Heart left ventricle (tissue), 16 donors: ENCODE data around the gene DIAPH2. TPM values are rescaled to one million over a fixed set of nuclear protein-coding genes. Genes with fewer than 3 reads are reported as not detected.

Experiments used
- ATAC-seq, 4 donors: fragments of 200-7000 bp; cut with Tn5 transposase; one replicate each; pipeline ENCODE4 v1.9.1; 2020 to 2022; ENCODE audit warnings: moderate library complexity in 4 of 4, mild to moderate bottlenecking in 3 of 4, moderate number of reproducible peaks in 1 of 4
- DNase-seq, 5 donors: peaks; one replicate each; pipeline ENCODE4 v3.0.0-alpha.2; 2020
- H3K27ac ChIP-seq, 12 donors: fragments of 200-600 bp; sonication (generic) in 4 of 12; one replicate each; pipeline versions ENCODE4 v1.5.0 to v1.8.0; 2016 to 2022; ENCODE audit warnings: mild to moderate bottlenecking in 2 of 12
- H3K27me3 ChIP-seq, 9 donors: fragments of 200-600 bp; sonication (generic) in 2 of 9; one replicate each; pipeline versions ENCODE4 v1.5.1 to v1.8.0; 2016 to 2022; ENCODE audit warnings: mild to moderate bottlenecking in 3 of 9
- H3K36me3 ChIP-seq, 9 donors: fragments of 200-600 bp; sonication (generic) in 2 of 9; one replicate each; pipeline versions ENCODE4 v1.5.0 to v1.8.0; 2018 to 2022; ENCODE audit warnings: mild to moderate bottlenecking in 2 of 9
- H3K4me1 ChIP-seq, 12 donors: fragments of 200-600 bp; sonication (generic) in 4 of 12; one replicate each; pipeline versions ENCODE4 v1.5.0 to v1.8.0; 2016 to 2022; ENCODE audit warnings: mild to moderate bottlenecking in 3 of 12
- H3K4me3 ChIP-seq, 12 donors: fragments of 200-600 bp; sonication (generic) in 4 of 12; one replicate each; pipeline versions ENCODE4 v1.5.0 to v1.8.0; 2017 to 2022; ENCODE audit warnings: mild to moderate bottlenecking in 9 of 12, moderate library complexity in 4 of 12
- H3K9me3 ChIP-seq, 12 donors: fragments of 200-600 bp; sonication (generic) in 4 of 12; one replicate each; pipeline versions ENCODE4 v1.5.0 to v1.8.0; 2016 to 2022; ENCODE audit warnings: mild to moderate bottlenecking in 1 of 12
- CTCF ChIP-seq, 12 donors: fragments of 200-600 bp; sonication (generic) in 4 of 12; IDR thresholded peaks; one replicate each; pipeline versions ENCODE4 v1.5.0 to v1.8.0; 2018 to 2022; ENCODE audit warnings: antibody characterized with exemption in 12 of 12, mild to moderate bottlenecking in 5 of 12
- POLR2A ChIP-seq, 2 donors: fragments of 450-650 bp; IDR thresholded peaks; one replicate each; pipeline ENCODE4 v1.6.1; 2017; ENCODE audit warnings: antibody characterized with exemption in 2 of 2, mild to moderate bottlenecking in 2 of 2, moderate library complexity in 2 of 2
- WGBS, 4 donors: extraction: QIAGEN DNeasy Blood & Tissue Kit in 2 of 4; methylation state at CpG; one replicate each; pipeline versions ENCODE4 v1.1.5 to v1.1.7; 2013 to 2018; 5-methylcytosine and 5-hydroxymethylcytosine counted together
- intact Hi-C, 10 donors: fragments of 100-400 bp; cut with DNase I; formaldehyde crosslinking; loops; one replicate each; pipeline versions ENCODE4 v1.11.1 to v1.14.2; 2022
- polyA plus RNA-seq, 2 donors: library from polyadenylated mRNA; stranded (reverse); fragments of 200-250 nt; gene quantifications; one replicate each; pipeline ENCODE4 v1.2.3, GENCODE V29; 2013
- total RNA-seq, 9 donors: library from RNA; depleted of rRNA in 2 of 9; stranded (reverse); fragments of >200 nt in 2 of 9; fragmentation: NEBNext Ultra II Directional in 3 of 9; extraction: Animal tissue kit (Norgen Biotek cat#: 25700) in 3 of 9; gene quantifications; one replicate each; pipeline versions ENCODE4 v1.1.0 to v1.2.4, GENCODE V29; 2016 to 2023
- donor health status: ischemic (EF 13 %, LVEDD 7.1; RV severe dilation, severe dysfunction).
- donor health status: healthy with polysubstance abuse.
- donor health status: DM: no; HTN: yes; CAD: no.
- donor health status: DM: no; HTN: no; CAD: no.
- donor health status: ischemic (EF 25% LVEDD 6.9; RV normal size, moderate dysfunction).
- donor health status: ischemic (EF 25% LVEDD 5.7; RV mildly dilated, moderate dysfunction).
- donor health status: healthy.
- donor health status: DM: yes; HTN: yes; CAD: no.
- donor health status: ischemic (EF 35%, LVEDD 5.7; RV mildly dilated, moderate dysfunction).
- donor health status: nonischemic (EF 11% LVEDD 7.7; RV severe dilation, severe dysfunction).
- donor health status: DM: yes; HTN: yes; CAD: no.
- donor health status: PGD.
- donor health status: ischemic (EF 29% LVEDD 5.4; RV normal size, mild dysfunction).
- donor health status: nonischemic (EF 23%, LVEDD 6.1; RV moderate dilation, normal function).

DIAPH2 gene
- total and polyA plus RNA-seq, 11 donors, result 3.7 to 18.8 (median 12.3) TPM

- Histone ChIP-seq H3K27me3 (no peaks in the 10 kb centered on the region), H3K27ac (no peak overlapping the region), H3K4me3 (no peak overlapping the region), H3K36me3 (no peaks in the 10 kb centered on the region), H3K9me3 (no peaks in the 10 kb centered on the region), H3K4me1 (no peaks in the 10 kb centered on the region)
- DNase-seq (no peak), ATAC-seq (no peak)
- TF ChIP-seq CTCF (IDR thresholded peaks at IDR 0.05) (no peak), POLR2A (IDR thresholded peaks at IDR 0.05) (no peak)
- WGBS, 4 donors, result 70 to 87% (median 75%) methylated on average over 1 of the region's 1 CpG
- intact Hi-C loops, result no loop called here
Observed at GRCh38 chrX:97482666-97483300, 798.1 kb downstream of the DIAPH2 start.

- WGBS, 4 donors, result 80 to 96% (median 92%) methylated on average over 2 of the region's 2 CpGs
- H3K36me3 ChIP-seq, result no peaks in the 10 kb centered on the region
- no peaks in the 10 kb centered on the region for H3K4me1 ChIP-seq
- intact Hi-C loops, result no loop called here
- no peak for TF ChIP-seq POLR2A (IDR thresholded peaks at IDR 0.05)
- no peak for TF ChIP-seq CTCF (IDR thresholded peaks at IDR 0.05)
- ATAC-seq (no peak), DNase-seq (no peak)
- no peak overlapping the region for H3K27ac ChIP-seq
- H3K9me3 ChIP-seq, result no peaks in the 10 kb centered on the region
- no peaks in the 10 kb centered on the region for H3K27me3 ChIP-seq
- no peak overlapping the region for H3K4me3 ChIP-seq
Observed at GRCh38 chrX:97490656-97491055, 806.0 kb downstream of the DIAPH2 start.

- ATAC-seq (no peak), DNase-seq (no peak)
- Histone ChIP-seq H3K4me1 (no peaks in the 10 kb centered on the region), H3K4me3 (no peak overlapping the region), H3K36me3 (no peaks in the 10 kb centered on the region), H3K9me3 (peaks cover 0 to 6% (median 0%) of the 10 kb centered on the region in 12 donors), H3K27ac (no peak overlapping the region), H3K27me3 (no peaks in the 10 kb centered on the region)
- TF ChIP-seq CTCF (IDR thresholded peaks at IDR 0.05), result no peak
- TF ChIP-seq POLR2A (IDR thresholded peaks at IDR 0.05), result no peak
- intact Hi-C loops, result no loop called here
- 71 to 96% (median 85%) methylated on average over 1 of the region's 1 CpG for WGBS, 4 donors
Observed at GRCh38 chrX:97494756-97495372, 810.2 kb downstream of the DIAPH2 start.

GRCh38 chrX:97498093-97498492, 813.5 kb downstream of the DIAPH2 start:
- no peak for ATAC-seq
- no peak for DNase-seq
- no peaks in the 10 kb centered on the region for H3K4me1 ChIP-seq
- peaks cover 0 to 8% (median 0%) of the 10 kb centered on the region in 12 donors for H3K9me3 ChIP-seq
- TF ChIP-seq CTCF (IDR thresholded peaks at IDR 0.05), result no peak
- no peak for TF ChIP-seq POLR2A (IDR thresholded peaks at IDR 0.05)
- 58 to 71% (median 71%) methylated on average over 2 of the region's 2 CpGs for WGBS, 4 donors
- H3K27me3 ChIP-seq, result no peaks in the 10 kb centered on the region
- intact Hi-C loops, result no loop called here
- no peak overlapping the region for H3K4me3 ChIP-seq
- H3K36me3 ChIP-seq, result no peaks in the 10 kb centered on the region
- no peak overlapping the region for H3K27ac ChIP-seq
